RWPE2 (cell line): ENCODE data around the gene CNTFR.

Experiments
- ATAC-seq: fragments of 200-7000 bp; cut with Tn5 transposase; 3 replicates; pipeline ENCODE4 v1.9.1; 2021; ENCODE audit warnings: low read depth
- DNase-seq: peaks from one replicate; pipeline ENCODE4 v3.0.0-alpha.2; 2020; ENCODE audit warnings: low spot score
- H3K27ac ChIP-seq: fragments of 450-650 bp; 2 replicates; pipeline ENCODE4 v1.5.1; 2017; ENCODE audit warnings: mild to moderate bottlenecking; ENCODE audit not compliant: poor library complexity, severe bottlenecking
- H3K27me3 ChIP-seq: fragments of 250-450 bp; sonication (Bioruptor Pico); 2 replicates; pipeline ENCODE4 v1.5.1; 2021; ENCODE audit warnings: mild to moderate bottlenecking, moderate library complexity; ENCODE audit not compliant: insufficient read depth, poor library complexity, severe bottlenecking
- H3K36me3 ChIP-seq: fragments of 250-450 bp; sonication (Bioruptor Pico); 2 replicates; pipeline ENCODE4 v1.5.1; 2020; ENCODE audit warnings: low read depth, mild to moderate bottlenecking, moderate library complexity
- H3K4me1 ChIP-seq: fragments of 250-450 bp; sonication (Bioruptor Pico); 2 replicates; pipeline ENCODE4 v1.5.1; 2021; ENCODE audit warnings: mild to moderate bottlenecking, moderate library complexity; ENCODE audit not compliant: insufficient read depth, poor library complexity, severe bottlenecking
- H3K4me3 ChIP-seq: fragments of 250-450 bp; sonication (Bioruptor Pico); 2 replicates; pipeline ENCODE4 v1.5.1; 2021; ENCODE audit warnings: mild to moderate bottlenecking, moderate library complexity; ENCODE audit not compliant: severe bottlenecking
- H3K9me3 ChIP-seq: fragments of 250-450 bp; sonication (Bioruptor Pico); 2 replicates; pipeline ENCODE4 v1.5.1; 2021; ENCODE audit warnings: mild to moderate bottlenecking, moderate library complexity; ENCODE audit not compliant: severe bottlenecking
- CTCF ChIP-seq: fragments of 450-650 bp; IDR thresholded peaks from one replicate; pipeline ENCODE4 v1.5.1; 2017; ENCODE audit warnings: mild to moderate bottlenecking, moderate library complexity; ENCODE audit not compliant: poor library complexity, severe bottlenecking

Gene CNTFR

GRCh38 chr9:34517185-34517584, 72.3 kb downstream of the CNTFR start:
- H3K4me1 ChIP-seq = no peaks in the 10 kb centered on the region
- H3K36me3 ChIP-seq = no peaks in the 10 kb centered on the region
- ATAC-seq = no peak

GRCh38 chr9:34515959-34516358, 73.6 kb downstream of the CNTFR start:
- no peak for TF ChIP-seq CTCF
- peak; percentile 23 for DNase-seq
- Histone ChIP-seq H3K27ac (no peak overlapping the region), H3K4me3 (no peak overlapping the region), H3K9me3 (no peaks in the 10 kb centered on the region), H3K4me1 (no peaks in the 10 kb centered on the region), H3K36me3 (no peaks in the 10 kb centered on the region), H3K27me3 (no peaks in the 10 kb centered on the region)
- ATAC-seq = no peak

More at GRCh38 chr9:34517185-34517584, 72.3 kb downstream of the CNTFR start:
- no peaks in the 10 kb centered on the region for H3K9me3 ChIP-seq
- no peak overlapping the region for H3K27ac ChIP-seq
- no peak for TF ChIP-seq CTCF
- DNase-seq = peak; percentile 4
- H3K4me3 ChIP-seq = no peak overlapping the region
- H3K27me3 ChIP-seq = no peaks in the 10 kb centered on the region

- no peak for ATAC-seq
- peak; percentile 4 for DNase-seq
- Histone ChIP-seq H3K36me3 (no peaks in the 10 kb centered on the region), H3K9me3 (no peaks in the 10 kb centered on the region), H3K4me1 (no peaks in the 10 kb centered on the region), H3K27ac (no peak overlapping the region), H3K4me3 (no peak overlapping the region), H3K27me3 (no peaks in the 10 kb centered on the region)
- TF ChIP-seq CTCF = no peak
Measured at GRCh38 chr9:34514816-34515215, 74.7 kb downstream of the CNTFR start.

GRCh38 chr9:34514401-34514800, 75.1 kb downstream of the CNTFR start:
- Histone ChIP-seq H3K4me1 (no peaks in the 10 kb centered on the region), H3K36me3 (no peaks in the 10 kb centered on the region), H3K27me3 (no peaks in the 10 kb centered on the region), H3K4me3 (no peak overlapping the region), H3K9me3 (no peaks in the 10 kb centered on the region), H3K27ac (no peak overlapping the region)
- ATAC-seq (no peak), DNase-seq (no peak)
- no peak for TF ChIP-seq CTCF

- no peaks in the 10 kb centered on the region for H3K9me3 ChIP-seq
- DNase-seq (peak; percentile 17), ATAC-seq (no peak)
- H3K27ac ChIP-seq = no peak overlapping the region
- H3K27me3 ChIP-seq = no peaks in the 10 kb centered on the region
- H3K4me3 ChIP-seq = no peak overlapping the region
- H3K4me1 ChIP-seq = no peaks in the 10 kb centered on the region
- no peak for TF ChIP-seq CTCF
- no peaks in the 10 kb centered on the region for H3K36me3 ChIP-seq
Measured at GRCh38 chr9:34513567-34514214, 75.8 kb downstream of the CNTFR start.
